Stimulated activated CD8-positive, alpha-beta memory T cell treated with anti-CD3 and anti-CD28 coated beads, Interleukin-15, amount 100 ng/mL, for 4 hours (primary cell): ENCODE measurements around the gene ZNF628.

Experiments used
- DNase-seq, 2 donors: peaks; one replicate each; pipeline ENCODE4 v3.0.0-alpha.2; 2020; ENCODE audit warnings: low read depth in 2 of 2

Gene ZNF628

GRCh38 chr19:55484593-55485438, 8.4 kb downstream of the ZNF628 start, which contains the start of gene NAT14:
Gene NAT14 (plus strand): TSS chr19:55485188. CDS start chr19:55485709, 521 bp downstream.
- peak in 1 of 2 donors; percentile 46 for DNase-seq

GRCh38 chr19:55485439-55486011, 9.1 kb downstream of the ZNF628 start:
- no peak for DNase-seq

- no peak for DNase-seq
Measured at GRCh38 chr19:55486043-55486970, 9.9 kb downstream of the ZNF628 start.

- peak; percentile 29 to 30 for DNase-seq
Measured at GRCh38 chr19:55486971-55487923, 10.8 kb downstream of the ZNF628 start.

- DNase-seq, result no peak
Measured at GRCh38 chr19:55487924-55488687, 11.7 kb downstream of the ZNF628 start, which contains the start of gene SSC5D. Gene SSC5D (plus strand): TSS chr19:55488436. CDS start chr19:55488590, 154 bp downstream.

- DNase-seq, result no peak
Measured at GRCh38 chr19:55488986-55489710, 12.7 kb downstream of the ZNF628 start.

GRCh38 chr19:55489711-55490477, 13.5 kb downstream of the ZNF628 start:
- DNase-seq, result no peak

- no peak for DNase-seq
Measured at GRCh38 chr19:55490478-55491432, 14.3 kb downstream of the ZNF628 start.

- no peak for DNase-seq
Measured at GRCh38 chr19:55491546-55492360, 15.3 kb downstream of the ZNF628 start.

- DNase-seq, result no peak
Measured at GRCh38 chr19:55492362-55492944, 16.0 kb downstream of the ZNF628 start.

GRCh38 chr19:55493052-55493644, 16.7 kb downstream of the ZNF628 start:
- no peak for DNase-seq

- no peak for DNase-seq
Measured at GRCh38 chr19:55493645-55494171, 17.3 kb downstream of the ZNF628 start.

- DNase-seq, result no peak
Measured at GRCh38 chr19:55494172-55494761, 17.9 kb downstream of the ZNF628 start.

GRCh38 chr19:55495646-55496349, 19.4 kb downstream of the ZNF628 start:
- DNase-seq, result no peak
